Measurements from ENCODE around the gene SLIT3. TPM values are rescaled to one million over a fixed set of nuclear protein-coding genes. Genes with fewer than 3 reads are reported as not detected.

SLIT3 gene
- total RNA-seq, 4 donors from 2014 or later: 0.72 to 37.4 (median 5.3) TPM

GRCh38 chr5:169331292-169331852, 30.4 kb upstream of the SLIT3 start:
- no peak for DNase-seq

GRCh38 chr5:169328401-169328800, 27.5 kb upstream of the SLIT3 start:
- intact Hi-C loops (cut with DNase I): no loop called here
- H3K9me3 ChIP-seq: no peaks in the 10 kb centered on the region
- TF ChIP-seq CTCF (IDR thresholded peaks at IDR 0.05) (no peak), POLR2A (IDR thresholded peaks at IDR 0.05) (no peak)
- WGBS, 2 donors: 70 to 78% methylated on average over 5 of the region's 5 CpGs
- DNase-seq: no peak
- H3K27ac ChIP-seq: no peak overlapping the region
- H3K36me3 ChIP-seq: no peaks in the 10 kb centered on the region
- H3K4me1 ChIP-seq: no peaks in the 10 kb centered on the region
- H3K27me3 ChIP-seq: no peaks in the 10 kb centered on the region
- no peak overlapping the region for H3K4me3 ChIP-seq

More at GRCh38 chr5:169331292-169331852, 30.4 kb upstream of the SLIT3 start:
- Histone ChIP-seq H3K36me3 (no peaks in the 10 kb centered on the region), H3K4me1 (no peaks in the 10 kb centered on the region), H3K27me3 (peaks cover 0 to 8% (median 0%) of the 10 kb centered on the region in 4 donors), H3K27ac (no peak overlapping the region), H3K9me3 (no peaks in the 10 kb centered on the region), H3K4me3 (no peak overlapping the region)
- WGBS, 2 donors: 58 to 60% methylated on average over 4 of the region's 4 CpGs
- TF ChIP-seq CTCF (IDR thresholded peaks at IDR 0.05) (no peak), POLR2A (IDR thresholded peaks at IDR 0.05) (no peak)
- intact Hi-C loops (cut with DNase I): no loop called here

- H3K9me3 ChIP-seq: no peaks in the 10 kb centered on the region
- H3K27ac ChIP-seq: no peak overlapping the region
- 64 to 73% methylated on average over 2 of the region's 2 CpGs for WGBS, 2 donors
- TF ChIP-seq CTCF (IDR thresholded peaks at IDR 0.05) (no peak), POLR2A (IDR thresholded peaks at IDR 0.05) (no peak)
- peaks cover 0 to 3% (median 0%) of the 10 kb centered on the region in 4 donors for H3K27me3 ChIP-seq
- intact Hi-C loops (cut with DNase I): no loop called here
- no peaks in the 10 kb centered on the region for H3K36me3 ChIP-seq
- H3K4me1 ChIP-seq: no peaks in the 10 kb centered on the region
- H3K4me3 ChIP-seq: no peak overlapping the region
- no peak for DNase-seq
Observed at GRCh38 chr5:169325273-169325672, 24.3 kb upstream of the SLIT3 start.

- no peak for DNase-seq
- 80 to 88% methylated on average over 2 of the region's 2 CpGs for WGBS, 2 donors
- intact Hi-C loops (cut with DNase I): no loop called here
- no peak for TF ChIP-seq POLR2A (IDR thresholded peaks at IDR 0.05)
- TF ChIP-seq CTCF (IDR thresholded peaks at IDR 0.05): no peak
- H3K27ac ChIP-seq: no peak overlapping the region
- no peaks in the 10 kb centered on the region for H3K4me1 ChIP-seq
- no peaks in the 10 kb centered on the region for H3K36me3 ChIP-seq
- peaks cover 0 to 3% (median 0%) of the 10 kb centered on the region in 4 donors for H3K27me3 ChIP-seq
- H3K9me3 ChIP-seq: no peaks in the 10 kb centered on the region
- H3K4me3 ChIP-seq: no peak overlapping the region
Observed at GRCh38 chr5:169318556-169318955, 17.6 kb upstream of the SLIT3 start.

- no peak for DNase-seq
- Histone ChIP-seq H3K27me3 (peaks cover 0 to 42% (median 0%) of the 10 kb centered on the region in 4 donors), H3K27ac (no peak overlapping the region), H3K9me3 (no peaks in the 10 kb centered on the region), H3K4me3 (no peak overlapping the region), H3K36me3 (no peaks in the 10 kb centered on the region), H3K4me1 (peaks cover 0 to 4% (median 3%) of the 10 kb centered on the region in 3 donors)
- WGBS, 2 donors: 35 to 45% methylated on average over 2 of the region's 2 CpGs
- TF ChIP-seq CTCF (IDR thresholded peaks at IDR 0.05) (no peak), POLR2A (IDR thresholded peaks at IDR 0.05) (no peak)
- intact Hi-C loops (cut with DNase I): no loop called here
Observed at GRCh38 chr5:169307646-169308045, 6.7 kb upstream of the SLIT3 start.
